GM06990 (cell line): ENCODE measurements around the gene EGLN3.

Experiments
- DNase-seq: peaks from one replicate; pipeline ENCODE4 v3.0.0-alpha.2; 2011; ENCODE audit not compliant: insufficient read length; ENCODE audit errors: extremely low read depth
- H3K27me3 ChIP-seq: replicated peaks from 2 replicates; pipeline ENCODE4 v1.6.0; 2011; ENCODE audit warnings: low read length; ENCODE audit not compliant: control insufficient read depth, insufficient read depth
- H3K36me3 ChIP-seq: 2 replicates; pipeline ENCODE4 v1.5.1; 2011; ENCODE audit warnings: low read length; ENCODE audit not compliant: control insufficient read depth, insufficient read depth
- H3K4me3 ChIP-seq: replicated peaks from 2 replicates; pipeline ENCODE4 v1.5.1; 2011; ENCODE audit warnings: low read depth, mild to moderate bottlenecking, control low read depth, low read length
- TF ChIP-seq, protein P1 (sequence below): IDR thresholded peaks from 2 replicates; pipeline ENCODE4 v1.5.1; 2011; ENCODE audit warnings: low read length, control low read depth, mild to moderate bottlenecking, inconsistent platforms; ENCODE audit not compliant: insufficient read depth, poor library complexity, severe bottlenecking

The EGLN3 gene

DNA sequence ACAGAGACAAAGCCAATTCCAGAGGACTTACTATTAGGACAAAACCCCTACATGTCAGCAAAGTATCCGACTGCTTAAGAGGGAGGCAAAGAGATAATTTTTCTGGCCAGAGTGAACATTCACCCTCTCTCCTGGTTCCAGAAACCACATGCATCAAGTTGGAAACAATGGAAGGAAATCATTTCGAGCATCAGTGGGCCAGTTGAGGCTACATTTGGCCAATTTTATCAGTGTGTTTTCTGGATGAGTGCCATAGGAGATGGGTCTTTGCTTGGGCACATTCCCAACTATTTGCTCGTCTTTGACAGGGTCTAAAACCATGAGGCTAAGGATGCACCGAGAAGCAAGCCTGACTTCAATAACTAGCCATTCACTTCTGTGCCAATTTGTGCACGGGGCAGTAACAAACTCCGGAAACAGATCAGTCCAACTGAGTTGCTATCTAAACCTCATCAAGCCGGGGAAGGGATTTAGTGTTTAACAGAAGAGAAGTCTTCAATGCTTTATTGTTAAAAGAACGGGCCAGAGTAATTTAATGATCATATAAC lies 17.4 kb downstream of the EGLN3 start:
- TF ChIP-seq, protein P1, sequence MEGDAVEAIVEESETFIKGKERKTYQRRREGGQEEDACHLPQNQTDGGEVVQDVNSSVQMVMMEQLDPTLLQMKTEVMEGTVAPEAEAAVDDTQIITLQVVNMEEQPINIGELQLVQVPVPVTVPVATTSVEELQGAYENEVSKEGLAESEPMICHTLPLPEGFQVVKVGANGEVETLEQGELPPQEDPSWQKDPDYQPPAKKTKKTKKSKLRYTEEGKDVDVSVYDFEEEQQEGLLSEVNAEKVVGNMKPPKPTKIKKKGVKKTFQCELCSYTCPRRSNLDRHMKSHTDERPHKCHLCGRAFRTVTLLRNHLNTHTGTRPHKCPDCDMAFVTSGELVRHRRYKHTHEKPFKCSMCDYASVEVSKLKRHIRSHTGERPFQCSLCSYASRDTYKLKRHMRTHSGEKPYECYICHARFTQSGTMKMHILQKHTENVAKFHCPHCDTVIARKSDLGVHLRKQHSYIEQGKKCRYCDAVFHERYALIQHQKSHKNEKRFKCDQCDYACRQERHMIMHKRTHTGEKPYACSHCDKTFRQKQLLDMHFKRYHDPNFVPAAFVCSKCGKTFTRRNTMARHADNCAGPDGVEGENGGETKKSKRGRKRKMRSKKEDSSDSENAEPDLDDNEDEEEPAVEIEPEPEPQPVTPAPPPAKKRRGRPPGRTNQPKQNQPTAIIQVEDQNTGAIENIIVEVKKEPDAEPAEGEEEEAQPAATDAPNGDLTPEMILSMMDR = no peak
- Histone ChIP-seq H3K27me3 (no peaks in the 10 kb centered on the region), H3K4me3 (no peak overlapping the region), H3K36me3 (no peaks in the 10 kb centered on the region)
- DNase-seq = no peak

DNA sequence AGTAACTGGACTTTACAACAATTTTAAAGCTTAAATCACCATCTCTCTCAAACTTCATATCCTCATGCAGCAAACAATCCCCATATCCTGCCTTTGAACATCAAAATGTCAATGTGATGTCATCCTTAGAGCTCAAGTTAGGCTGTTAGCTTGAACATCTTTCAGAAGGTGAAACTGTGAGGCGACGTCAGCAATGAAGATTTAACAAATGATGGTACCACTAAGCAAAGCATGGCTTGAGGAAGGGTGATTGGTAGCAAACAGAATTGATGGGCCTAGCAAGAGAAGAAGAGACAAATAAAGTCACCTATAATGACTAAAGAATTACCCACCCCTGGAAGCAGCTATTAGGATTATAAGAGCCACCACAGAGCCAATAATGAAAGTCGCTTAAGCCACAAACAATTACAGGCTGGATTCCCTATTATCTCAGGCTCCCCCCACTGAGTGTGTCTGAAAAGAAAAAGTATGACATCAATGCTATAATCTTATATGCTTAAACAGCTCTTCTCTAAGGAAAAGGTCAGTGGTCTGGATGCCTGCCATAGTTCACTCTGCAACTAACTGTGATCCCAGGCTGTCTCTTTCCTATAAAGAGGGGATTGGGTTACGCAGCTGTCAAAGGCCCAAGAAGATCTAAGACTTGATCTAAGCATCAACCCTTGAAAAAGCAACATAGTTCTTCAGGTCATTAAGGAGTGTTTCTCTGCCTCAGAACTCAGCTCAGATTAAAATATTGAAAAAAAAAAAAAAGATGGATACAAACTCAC lies 18.1 kb downstream of the EGLN3 start:
- H3K4me3 ChIP-seq = no peak overlapping the region
- TF ChIP-seq, protein P1 = no peak
- no peaks in the 10 kb centered on the region for H3K36me3 ChIP-seq
- no peaks in the 10 kb centered on the region for H3K27me3 ChIP-seq
- DNase-seq = no peak

DNA sequence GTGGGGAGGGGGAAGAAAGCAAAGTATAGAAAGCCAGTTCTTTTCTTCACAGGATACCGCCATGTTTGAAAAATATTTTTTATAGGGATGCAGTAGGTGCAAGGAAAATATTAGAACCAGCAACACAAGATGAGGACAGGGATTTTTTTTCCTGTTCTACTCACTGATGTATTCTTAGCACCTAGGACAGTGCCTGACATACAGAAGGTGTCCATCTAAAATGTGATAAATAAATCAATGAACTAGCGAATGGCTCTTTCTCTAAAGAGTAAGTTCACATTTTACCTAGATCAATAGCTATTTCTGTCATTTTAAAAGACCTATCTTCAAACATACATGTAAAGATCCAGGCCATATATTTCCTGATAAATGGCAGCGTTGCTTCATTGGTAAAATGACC lies 18.8 kb downstream of the EGLN3 start:
- Histone ChIP-seq H3K4me3 (no peak overlapping the region), H3K36me3 (no peaks in the 10 kb centered on the region), H3K27me3 (no peaks in the 10 kb centered on the region)
- TF ChIP-seq, protein P1 = no peak
- no peak for DNase-seq

DNA sequence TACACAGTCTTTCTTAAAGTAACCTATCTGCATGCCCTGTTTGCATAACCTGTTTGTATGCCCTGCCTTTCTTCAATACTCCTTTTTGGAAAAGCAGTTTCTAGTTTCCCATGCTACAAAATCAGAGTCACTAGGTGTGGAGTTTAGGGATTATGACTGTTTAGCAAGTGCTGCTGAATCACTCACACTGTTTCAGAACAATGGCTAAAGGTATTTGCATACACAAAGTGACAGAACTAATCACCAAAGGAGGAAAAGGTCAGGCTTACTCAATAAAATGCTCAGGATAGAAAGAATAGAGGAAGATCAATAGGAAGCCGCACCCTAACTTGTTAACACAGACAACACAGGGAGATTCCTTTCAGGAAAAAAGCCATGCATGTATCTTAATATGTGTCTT lies 19.4 kb downstream of the EGLN3 start:
- Histone ChIP-seq H3K4me3 (no peak overlapping the region), H3K27me3 (no peaks in the 10 kb centered on the region), H3K36me3 (no peaks in the 10 kb centered on the region)
- TF ChIP-seq, protein P1 = no peak
- no peak for DNase-seq

DNA sequence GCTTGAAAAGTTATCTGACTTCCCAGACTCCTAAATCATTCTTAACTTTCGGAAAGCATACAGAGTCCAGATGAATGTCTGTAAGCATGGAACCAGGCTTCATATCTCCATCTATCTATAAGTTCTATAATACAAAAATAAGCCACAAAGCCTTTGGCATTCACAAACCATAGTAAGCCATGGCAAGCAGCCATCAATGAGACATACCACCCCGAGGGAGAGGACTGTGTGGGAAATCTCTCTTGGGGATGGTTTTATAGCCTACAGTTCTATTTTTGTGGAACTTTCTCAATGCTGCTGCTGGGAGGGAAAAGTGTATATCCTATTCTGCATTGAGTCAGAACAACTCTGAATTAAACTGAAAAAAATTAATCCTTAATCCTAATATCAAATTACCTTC lies 20.4 kb downstream of the EGLN3 start:
- no peak for DNase-seq
- Histone ChIP-seq H3K36me3 (no peaks in the 10 kb centered on the region), H3K4me3 (no peak overlapping the region), H3K27me3 (no peaks in the 10 kb centered on the region)
- TF ChIP-seq, protein P1 = no peak
